SU-DHL-6 (cell line): ENCODE data around the gene OPN3.

Source experiments
- H2AFZ ChIP-seq: fragments of 200-600 bp; sonication (generic); 2 replicates; pipeline ENCODE4 v1.6.1; 2014; ENCODE audit warnings: low read depth, mild to moderate bottlenecking, moderate library complexity, mixed read lengths, antibody characterized with exemption, low read length; ENCODE audit not compliant: severe bottlenecking
- H3F3A ChIP-seq: fragments of 200-600 bp; shearing (Covaris generic); 2 replicates; pipeline ENCODE4 v1.6.0; 2016; ENCODE audit warnings: antibody characterized with exemption, mild to moderate bottlenecking; ENCODE audit not compliant: insufficient read depth
- H3K27ac ChIP-seq: fragments of 200-600 bp; sonication (generic); 2 replicates; pipeline ENCODE4 v1.5.1; 2016; ENCODE audit warnings: low read depth, mild to moderate bottlenecking, low read length, moderate library complexity, mixed read lengths
- H3K27me3 ChIP-seq: fragments of 200-600 bp; sonication (generic), shearing (Covaris generic); 2 replicates; pipeline ENCODE4 v1.6.0; 2014; ENCODE audit warnings: mild to moderate bottlenecking, low read length
- H3K36me3 ChIP-seq: fragments of 200-600 bp; sonication (generic); 2 replicates; pipeline ENCODE4 v1.6.1; 2014; ENCODE audit warnings: mild to moderate bottlenecking, low read length, mixed read lengths
- H3K4me2 ChIP-seq: fragments of 300-600, 200-600 bp; shearing (Covaris generic), sonication (generic); 2 replicates; pipeline ENCODE4 v1.6.0; 2014; ENCODE audit warnings: low read length, low read depth, mild to moderate bottlenecking; ENCODE audit not compliant: poor library complexity, severe bottlenecking
- H3K4me3 ChIP-seq: fragments of 200-600 bp; sonication (generic); 2 replicates; pipeline ENCODE4 v1.5.1; 2014; ENCODE audit warnings: antibody characterized with exemption, low read length, mild to moderate bottlenecking, mixed read lengths; ENCODE audit not compliant: insufficient read depth, poor library complexity, severe bottlenecking
- H3K79me2 ChIP-seq: fragments of 200-600 bp; sonication (generic); 2 replicates; pipeline ENCODE4 v1.6.1; 2014; ENCODE audit warnings: mild to moderate bottlenecking, low read length, moderate library complexity; ENCODE audit not compliant: insufficient read depth
- H3K9ac ChIP-seq: fragments of 200-600 bp; sonication (generic); 2 replicates; pipeline ENCODE4 v1.7.0; 2014; ENCODE audit warnings: mild to moderate bottlenecking, low read length
- H3K9me2 ChIP-seq: fragments of 200-600 bp; sonication (generic); replicated peaks from 2 replicates; pipeline ENCODE4 v1.6.1; 2014; ENCODE audit warnings: low read length; ENCODE audit not compliant: insufficient read depth
- H3K9me3 ChIP-seq: fragments of 200-600 bp; sonication (generic); 2 replicates; pipeline ENCODE4 v1.6.1; 2014; ENCODE audit warnings: low read length, mixed read lengths; ENCODE audit not compliant: insufficient read depth
- H4K20me1 ChIP-seq: fragments of 200-600 bp; sonication (generic); 2 replicates; pipeline ENCODE4 v1.6.1; 2014; ENCODE audit warnings: low read depth, mild to moderate bottlenecking, antibody characterized with exemption, low read length, moderate library complexity, mixed read lengths
- CTCF ChIP-seq: fragments of 200-600 bp; sonication (generic); IDR thresholded peaks from one replicate; pipeline ENCODE4 v1.5.1; 2017; ENCODE audit warnings: antibody characterized with exemption, mild to moderate bottlenecking, low read length, moderate library complexity; ENCODE audit not compliant: insufficient read depth, poor library complexity, severe bottlenecking
- EZH2phosphoT487 ChIP-seq: fragments of 200-600 bp; sonication (generic), shearing (Covaris generic); conservative IDR thresholded peaks from 2 replicates; pipeline ENCODE4 v1.6.1; 2018; ENCODE audit warnings: mild to moderate bottlenecking, antibody characterized with exemption, low read length, moderate library complexity, mixed read lengths

The OPN3 gene

GRCh38 chr1:241551759-241552638 lies 88.2 kb downstream of the OPN3 start:
- Histone ChIP-seq H3K9ac (peak overlapping the region; percentile 38), H2AFZ (peak overlapping the region; percentile 95), H3K4me2 (peak overlapping the region; percentile 59), H4K20me1 (no peaks in the 10 kb centered on the region), H3K36me3 (peaks cover 6% of the 10 kb centered on the region; the same call in 1 of the 2 replicates), H3K9me3 (no peaks in the 10 kb centered on the region), H3K4me3 (peak overlapping the region; percentile 19), H3K27me3 (no peaks in the 10 kb centered on the region), H3K27ac (peak overlapping the region; percentile 68), H3K9me2 (no peaks in the 10 kb centered on the region), H3K79me2 (no peaks in the 10 kb centered on the region), H3F3A (peaks cover 8% of the 10 kb centered on the region)
- TF ChIP-seq EZH2phosphoT487 (no peak), CTCF (no peak)

GRCh38 chr1:241550318-241550717 lies 89.9 kb downstream of the OPN3 start:
- TF ChIP-seq CTCF (no peak), EZH2phosphoT487 (no peak)

DNA sequence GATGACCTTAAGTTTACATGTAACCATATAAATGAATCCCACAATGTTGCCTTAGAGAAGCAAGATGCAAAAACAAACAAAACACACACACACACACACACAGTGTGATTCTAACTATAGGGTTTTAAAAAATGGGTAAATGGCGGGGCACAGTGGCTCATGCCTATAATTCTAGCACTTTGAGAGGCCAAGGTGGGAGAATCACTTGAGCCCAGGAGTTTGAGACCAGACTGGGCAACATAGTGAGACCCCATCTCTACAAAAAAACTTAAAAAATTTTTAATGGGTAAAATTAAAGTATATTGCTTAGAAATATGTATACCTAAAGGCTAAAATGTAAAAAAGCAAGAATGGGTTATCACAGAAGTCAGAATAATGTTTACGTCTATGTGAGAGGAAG lies 92.2 kb downstream of the OPN3 start:
- H3K4me2 ChIP-seq = no peak overlapping the region
- H3K27ac ChIP-seq = no peak overlapping the region
- no peaks in the 10 kb centered on the region for H3K79me2 ChIP-seq
- no peaks in the 10 kb centered on the region for H4K20me1 ChIP-seq
- no peaks in the 10 kb centered on the region for H3K9me2 ChIP-seq
- TF ChIP-seq CTCF (no peak), EZH2phosphoT487 (no peak)
- H3F3A ChIP-seq = peaks cover 8% of the 10 kb centered on the region
- H3K36me3 ChIP-seq = peaks cover 6% of the 10 kb centered on the region; the same call in 1 of the 2 replicates
- no peak overlapping the region for H3K9ac ChIP-seq
- no peaks in the 10 kb centered on the region for H3K9me3 ChIP-seq
- H3K27me3 ChIP-seq = no peaks in the 10 kb centered on the region
- H2AFZ ChIP-seq = no peak overlapping the region
- H3K4me3 ChIP-seq = no peak overlapping the region

More at GRCh38 chr1:241550318-241550717, 89.9 kb downstream of the OPN3 start:
- Histone ChIP-seq H3K4me2 (no peak overlapping the region), H4K20me1 (no peaks in the 10 kb centered on the region), H3K27me3 (no peaks in the 10 kb centered on the region), H3F3A (peaks cover 8% of the 10 kb centered on the region), H3K9ac (no peak overlapping the region), H3K79me2 (no peaks in the 10 kb centered on the region), H3K36me3 (peaks cover 6% of the 10 kb centered on the region; the same call in 1 of the 2 replicates), H3K9me3 (no peaks in the 10 kb centered on the region), H3K9me2 (no peaks in the 10 kb centered on the region), H3K4me3 (no peak overlapping the region), H2AFZ (no peak overlapping the region), H3K27ac (peak overlapping the region; percentile 24; the same call in 1 of the 2 replicates)
